Endothelial cell of umbilical vein (primary cell): ENCODE measurements around the gene GSDMA. TPM values are rescaled to one million over a fixed set of nuclear protein-coding genes. Genes with fewer than 3 reads are reported as not detected.
"Not testable (repeated sequence)": the region's sequence is repeated elsewhere in the genome, so short reads cannot be mapped to it uniquely, and the experiment has no call there.

Experiments used
- BruUV-seq: library from RNA; stranded (reverse); fragments of 400-500 nt; replicated peaks from 2 replicates; lab custom pipeline; 2021; lab: Mats Ljungman, UMichigan
- CTCF ChIA-PET: fragments of 300-600, 350-600 bp; sonication (Branson Sonifier 250); formaldehyde crosslinking; loops from one replicate; lab custom pipeline; 2021; ENCODE audit warnings: antibody characterized with exemption, inconsistent platforms; lab: Charles Lee
- POLR2A ChIA-PET: fragments of 300-600, 350-600 bp; sonication (Branson Sonifier 250); formaldehyde crosslinking; loops from one replicate; lab custom pipeline; 2021; ENCODE audit warnings: antibody characterized with exemption, inconsistent platforms; lab: Charles Lee
- DNase-seq: peaks from one replicate; pipeline ENCODE4 v3.0.0-alpha.2; 2011; ENCODE audit warnings: low read depth, low spot score
- FAIRE-seq: peaks from 2 replicates; lab custom pipeline; 2011; peaks lifted over from hg19 to GRCh38; lab: Jason Lieb, UNC
- H2AFZ ChIP-seq: 2 replicates; pipeline ENCODE4 v1.6.0; 2012; ENCODE audit warnings: low read depth, low read length, control low read depth, inconsistent platforms
- H3K27ac ChIP-seq: 2 replicates; pipeline ENCODE4 v1.5.1; 2011; ENCODE audit warnings: low read depth, mild to moderate bottlenecking, control low read depth, low read length, moderate library complexity; ENCODE audit not compliant: insufficient read depth
- H3K27me3 ChIP-seq, 2 experiments: 2 replicates each; pipeline versions ENCODE4 v1.6.0 to v1.6.1; 2011; ENCODE audit warnings: low read length in 2 of 2, mixed read lengths in 1 of 2; ENCODE audit not compliant: control insufficient read depth in 2 of 2, insufficient read depth in 2 of 2
- H3K36me3 ChIP-seq, 2 experiments: 2 replicates in 1 of 2; 3 replicates in 1 of 2; pipeline ENCODE4 v1.5.1; 2011; ENCODE audit warnings: low read length in 2 of 2, mild to moderate bottlenecking in 1 of 2, moderate library complexity in 1 of 2; ENCODE audit not compliant: control insufficient read depth in 2 of 2, insufficient read depth in 2 of 2; ENCODE audit errors: extremely low read depth in 1 of 2
- H3K4me1 ChIP-seq: 3 replicates; pipeline ENCODE4 v1.5.1; 2011; ENCODE audit warnings: mild to moderate bottlenecking, low read length; ENCODE audit not compliant: control insufficient read depth, insufficient read depth; ENCODE audit errors: extremely low read depth
- H3K4me2 ChIP-seq: 2 replicates; pipeline ENCODE4 v1.6.1; 2011; ENCODE audit warnings: low read length, control low read depth, mixed read lengths; ENCODE audit not compliant: insufficient read depth
- H3K4me3 ChIP-seq, 3 experiments: fragments of 200-600 bp in 1 of 3; sonication (generic), shearing (Covaris generic) in 1 of 3; replicated peaks in 1 of 3; 2 replicates each; pipeline ENCODE4 v1.5.1; 2011 to 2016; ENCODE audit warnings: control low read depth in 3 of 3, low read length in 3 of 3, mild to moderate bottlenecking in 2 of 3, inconsistent platforms in 1 of 3, low read depth in 1 of 3, moderate library complexity in 1 of 3; ENCODE audit not compliant: insufficient read depth in 1 of 3
- H3K79me2 ChIP-seq: 2 replicates; pipeline ENCODE4 v1.6.0; 2012; ENCODE audit warnings: low read length, inconsistent platforms; ENCODE audit not compliant: control insufficient read depth, insufficient read depth
- H3K9ac ChIP-seq: replicated peaks from 2 replicates; pipeline ENCODE3; 2011; ENCODE audit warnings: low read length, control low read depth; ENCODE audit not compliant: insufficient read depth; ENCODE audit errors: extremely low read depth
- H3K9me1 ChIP-seq: replicated peaks from 3 replicates; pipeline ENCODE4 v1.6.0; 2011; ENCODE audit warnings: mild to moderate bottlenecking, low read length; ENCODE audit not compliant: control insufficient read depth, insufficient read depth; ENCODE audit errors: extremely low read depth
- H3K9me3 ChIP-seq: replicated peaks from 2 replicates; pipeline ENCODE4 v1.5.1; 2012; ENCODE audit warnings: low read length, inconsistent platforms; ENCODE audit not compliant: control insufficient read depth, insufficient read depth
- H4K20me1 ChIP-seq: replicated peaks from 2 replicates; pipeline ENCODE3; 2011; ENCODE audit warnings: mild to moderate bottlenecking, low read length; ENCODE audit not compliant: control insufficient read depth, insufficient read depth; ENCODE audit errors: extremely low read depth
- CTCF ChIP-seq, 2 donors: IDR thresholded peaks; 1 replicate in 1 of 2; 2 replicates in 1 of 2; pipeline ENCODE4 v1.5.1; 2011; ENCODE audit warnings: low read length in 2 of 2, mild to moderate bottlenecking in 2 of 2, moderate library complexity in 2 of 2, control low read depth in 1 of 2, inconsistent platforms in 1 of 2, low read depth in 1 of 2; ENCODE audit not compliant: insufficient read depth in 1 of 2; ENCODE audit errors: extremely low read depth in 1 of 2
- EZH2 ChIP-seq: IDR thresholded peaks from 2 replicates; pipeline ENCODE4 v1.6.1; 2012; ENCODE audit warnings: borderline replicate concordance, low read depth, mild to moderate bottlenecking, moderate library complexity, low read length, inconsistent platforms; ENCODE audit not compliant: severe bottlenecking
- FOS ChIP-seq: IDR thresholded peaks from 2 replicates; pipeline ENCODE4 v1.6.1; 2011; ENCODE audit warnings: mild to moderate bottlenecking, low read length, moderate library complexity, borderline replicate concordance; ENCODE audit not compliant: insufficient read depth
- GATA2 ChIP-seq: IDR thresholded peaks from 2 replicates; pipeline ENCODE4 v1.7.0; 2011; ENCODE audit warnings: low read depth, mild to moderate bottlenecking, moderate library complexity, mixed read lengths, low read length; ENCODE audit not compliant: insufficient read length, insufficient read depth
- JUN ChIP-seq: IDR thresholded peaks from 2 replicates; pipeline ENCODE4 v1.6.1; 2011; ENCODE audit warnings: borderline replicate concordance, low read depth; ENCODE audit not compliant: insufficient read length, insufficient read depth
- POLR2A ChIP-seq: IDR thresholded peaks from 2 replicates; pipeline ENCODE4 v1.6.1; 2012; ENCODE audit warnings: low read depth, mild to moderate bottlenecking, control low read depth, low read length
- POLR2AphosphoS5 ChIP-seq: IDR thresholded peaks from 2 replicates; pipeline ENCODE4 v1.6.1; 2012; ENCODE audit warnings: low read depth, mild to moderate bottlenecking, control low read depth, low read length, moderate library complexity; ENCODE audit not compliant: insufficient read depth
- dilution Hi-C: fragments of 300-500 bp; cut with MboI; formaldehyde crosslinking; loops from one replicate; pipeline ENCODE4 v1.15.0; 2019; ENCODE audit warnings: low sequenced_read_pairs; ENCODE audit not compliant: extremely low pct_ligation_motif_present
- intact Hi-C: fragments of 100-400 bp; cut with micrococcal nuclease; formaldehyde crosslinking; loops from one replicate; pipeline ENCODE4 v1.10.0; 2022
- polyA plus RNA-seq, 4 experiments: library from polyadenylated mRNA; depleted of rRNA in 3 of 4; stranded (reverse) in 3 of 4; unstranded in 1 of 4; fragments of >200 nt; gene quantifications; 2 replicates each; pipeline versions ENCODE4 v1.2.1 to v1.2.3, GENCODE V29; 2011 to 2012; ENCODE audit warnings: missing spikeins in 1 of 4
- total RNA-seq: library from RNA; stranded (reverse); gene quantifications from 2 replicates; pipeline ENCODE4 v1.2.3, GENCODE V29; 2021
- TF ChIP-seq, protein P1 (sequence below): IDR thresholded peaks from 2 replicates; pipeline ENCODE4 v1.6.1; 2011; ENCODE audit not compliant: insufficient read depth, insufficient read length

GSDMA gene
- total and polyA plus RNA-seq, 2 donors (not counting 3 experiments of a cell fraction or from before 2014, with no cell fraction given), result not detected

- Histone ChIP-seq H3K4me1 (peaks cover 26% of the 10 kb centered on the region), H3K79me2 (peaks cover 14% of the 10 kb centered on the region)
- H3K4me3 ChIP-seq, H3K9ac ChIP-seq, H3K27me3 ChIP-seq, H2AFZ ChIP-seq, DNase-seq, POLR2A ChIA-PET, BruUV-seq, H3K9me3 ChIP-seq, dilution Hi-C loops, H4K20me1 ChIP-seq, H3K27ac ChIP-seq, H3K4me2 ChIP-seq, FAIRE-seq, H3K9me1 ChIP-seq, H3K36me3 ChIP-seq: not testable (repeated sequence)
- CTCF ChIA-PET, result interaction anchor here (0.7 to 10.7 kb wide), 5 partner anchors 9 to 179 kb away, joined by 3 to 246 read pairs (median 5); no protein-coding TSS in a partner anchor
- intact Hi-C loops, result loop anchor here (10.0 kb wide), 1 partner anchor 273 kb away; the partner anchor contains the start of gene CDC6
These were observed 49.3 kb downstream of the GSDMA start for GRCh38 chr17:40012017-40012647.

- peaks cover 48% of the 10 kb centered on the region for H3K4me1 ChIP-seq
- DNase-seq, result peak; percentile 71
- no peaks in the 10 kb centered on the region for H3K27me3 ChIP-seq
- peak overlapping the region; percentile 46 for H3K9ac ChIP-seq
- H3K9me1 ChIP-seq, result no peaks in the 10 kb centered on the region
- dilution Hi-C loops, result no loop called here
- H3K4me2 ChIP-seq, result peak overlapping the region; percentile 45
- CTCF ChIA-PET, result interaction anchor here (1.2 to 10.7 kb wide), 12 partner anchors 11 to 153 kb away, joined by 3 to 246 read pairs (median 12); partner anchors contain the start of genes MED24 and MSL1
- TF ChIP-seq GATA2 (no peak), POLR2AphosphoS5 (peak; percentile 45), JUN (no peak), POLR2A (peak; percentile 18), CTCF (IDR thresholded peaks at IDR 0.05; ENCODE audit: extremely low read depth in 1 of 2, insufficient read depth in 1 of 2, low read depth in 1 of 2, low read length in 2 of 2) (no peak), FOS (peak; percentile 77), EZH2 (no peak)
- TF ChIP-seq, protein P1, sequence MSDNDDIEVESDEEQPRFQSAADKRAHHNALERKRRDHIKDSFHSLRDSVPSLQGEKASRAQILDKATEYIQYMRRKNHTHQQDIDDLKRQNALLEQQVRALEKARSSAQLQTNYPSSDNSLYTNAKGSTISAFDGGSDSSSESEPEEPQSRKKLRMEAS, result peak; percentile 35
- H3K36me3 ChIP-seq, result no peaks in the 10 kb centered on the region
- no peaks in the 10 kb centered on the region for H4K20me1 ChIP-seq
- H2AFZ ChIP-seq, result peak overlapping the region; percentile 36
- no peak overlapping the region for H3K4me3 ChIP-seq
- peaks cover 14% of the 10 kb centered on the region for H3K79me2 ChIP-seq
- no peaks in the 10 kb centered on the region for H3K9me3 ChIP-seq
- POLR2A ChIA-PET, result interaction anchor here (0.6 to 1.2 kb wide), 3 partner anchors 12 to 281 kb away, joined by 3 to 6 read pairs (median 5); no protein-coding TSS in a partner anchor
- FAIRE-seq, result peak; percentile 94
- intact Hi-C loops, result loop anchor here (1.0 to 10.0 kb wide), 2 partner anchors 205 to 270 kb away; partner anchors contain the start of genes CDC6 and WIPF2
- H3K27ac ChIP-seq, result peak overlapping the region; percentile 88
- BruUV-seq, result no TSS peak
These were observed 51.7 kb downstream of the GSDMA start for GRCh38 chr17:40014375-40014980.
